Endodermal cell (in vitro differentiated cells): ENCODE data around the gene NOX5. TPM values are rescaled to one million over a fixed set of nuclear protein-coding genes. Genes with fewer than 3 reads are reported as not detected.

Source experiments
- DNase-seq: peaks from one replicate; pipeline ENCODE4 v3.0.0-alpha.2; 2017
- H3K27ac ChIP-seq: 2 replicates; pipeline ENCODE4 v1.5.1; 2013; ENCODE audit warnings: mild to moderate bottlenecking, low read depth, low read length, moderate library complexity
- H3K27me3 ChIP-seq: 2 replicates; pipeline ENCODE4 v1.6.1; 2013; ENCODE audit warnings: mild to moderate bottlenecking, low read length, moderate library complexity; ENCODE audit not compliant: insufficient read depth, control insufficient read depth, poor library complexity, severe bottlenecking
- H3K36me3 ChIP-seq: 2 replicates; pipeline ENCODE4 v1.7.0; 2013; ENCODE audit warnings: mild to moderate bottlenecking, low read length, moderate library complexity; ENCODE audit not compliant: control insufficient read depth, insufficient read depth
- H3K4me1 ChIP-seq: one replicate; pipeline ENCODE4 v1.7.0; 2013; ENCODE audit warnings: low read length; ENCODE audit not compliant: control insufficient read depth, insufficient read depth
- H3K4me3 ChIP-seq: 2 replicates; pipeline ENCODE4 v1.5.1; 2013; ENCODE audit warnings: mild to moderate bottlenecking, low read length, moderate library complexity
- H3K9ac ChIP-seq: 2 replicates; pipeline ENCODE4 v1.6.1; 2013; ENCODE audit warnings: mild to moderate bottlenecking, low read length, moderate library complexity; ENCODE audit not compliant: poor library complexity, severe bottlenecking; ENCODE audit errors: extremely low read depth
- H3K9me3 ChIP-seq: 2 replicates; pipeline ENCODE4 v1.6.1; 2013; ENCODE audit warnings: mild to moderate bottlenecking, low read length, moderate library complexity; ENCODE audit not compliant: control insufficient read depth
- H3K27ac Mint-ChIP-seq: 2 replicates; pipeline ENCODE4 v1.8.0; 2020; ENCODE audit warnings: mixed read lengths
- H3K27me3 Mint-ChIP-seq: 2 replicates; pipeline ENCODE4 v1.8.0; 2021; ENCODE audit warnings: mild to moderate bottlenecking, mixed read lengths; ENCODE audit not compliant: insufficient read depth
- H3K36me3 Mint-ChIP-seq: 2 replicates; pipeline ENCODE4 v1.8.0; 2020; ENCODE audit warnings: low read depth, mixed read lengths
- H3K4me1 Mint-ChIP-seq: 2 replicates; pipeline ENCODE4 v1.8.0; 2020; ENCODE audit warnings: mixed read lengths
- H3K4me3 Mint-ChIP-seq: 2 replicates; pipeline ENCODE4 v1.8.0; 2020; ENCODE audit warnings: mild to moderate bottlenecking, moderate library complexity, mixed read lengths
- H3K9me3 Mint-ChIP-seq: 2 replicates; pipeline ENCODE4 v1.8.0; 2020; ENCODE audit warnings: mild to moderate bottlenecking, mixed read lengths
- WGBS, 2 experiments: methylation state at CpG; one replicate each; pipeline versions ENCODE4 v1.1.5 to v1.1.7; 2013; ENCODE audit warnings: missing lambda C conversion rate in 2 of 2, mixed read lengths in 1 of 2; ENCODE audit not compliant: insufficient coverage in 1 of 2, insufficient read length in 1 of 2; 5-methylcytosine and 5-hydroxymethylcytosine counted together
- total RNA-seq, 2 donors: library from RNA; stranded (reverse); fragmentation: NEBNext Ultra II Directional in 1 of 2; extraction: Animal tissue kit (Norgen Biotek cat#: 25700) in 1 of 2; gene quantifications; 2 replicates in 1 of 2; 3 replicates in 1 of 2; pipeline ENCODE4 v1.2.1, GENCODE V29; 2021
- TF ChIP-seq, protein P1 (sequence below): fragments of 200-600 bp; sonication (generic); conservative IDR thresholded peaks from 2 replicates; pipeline ENCODE4 v1.5.0; 2021; ENCODE audit warnings: antibody characterized with exemption, mild to moderate bottlenecking

The NOX5 gene
- total RNA-seq, 2 donors from 2014 or later = not detected

- Histone ChIP-seq H3K9me3 (no peaks in the 10 kb centered on the region), H3K9ac (no peak overlapping the region), H3K27ac (no peak overlapping the region), H3K4me3 (no peak overlapping the region), H3K27me3 (no peaks in the 10 kb centered on the region), H3K4me1 (no peaks in the 10 kb centered on the region), H3K36me3 (no peaks in the 10 kb centered on the region)
- no peaks in the 10 kb centered on the region for H3K36me3 Mint-ChIP-seq
- no peak for DNase-seq
- TF ChIP-seq, protein P1, sequence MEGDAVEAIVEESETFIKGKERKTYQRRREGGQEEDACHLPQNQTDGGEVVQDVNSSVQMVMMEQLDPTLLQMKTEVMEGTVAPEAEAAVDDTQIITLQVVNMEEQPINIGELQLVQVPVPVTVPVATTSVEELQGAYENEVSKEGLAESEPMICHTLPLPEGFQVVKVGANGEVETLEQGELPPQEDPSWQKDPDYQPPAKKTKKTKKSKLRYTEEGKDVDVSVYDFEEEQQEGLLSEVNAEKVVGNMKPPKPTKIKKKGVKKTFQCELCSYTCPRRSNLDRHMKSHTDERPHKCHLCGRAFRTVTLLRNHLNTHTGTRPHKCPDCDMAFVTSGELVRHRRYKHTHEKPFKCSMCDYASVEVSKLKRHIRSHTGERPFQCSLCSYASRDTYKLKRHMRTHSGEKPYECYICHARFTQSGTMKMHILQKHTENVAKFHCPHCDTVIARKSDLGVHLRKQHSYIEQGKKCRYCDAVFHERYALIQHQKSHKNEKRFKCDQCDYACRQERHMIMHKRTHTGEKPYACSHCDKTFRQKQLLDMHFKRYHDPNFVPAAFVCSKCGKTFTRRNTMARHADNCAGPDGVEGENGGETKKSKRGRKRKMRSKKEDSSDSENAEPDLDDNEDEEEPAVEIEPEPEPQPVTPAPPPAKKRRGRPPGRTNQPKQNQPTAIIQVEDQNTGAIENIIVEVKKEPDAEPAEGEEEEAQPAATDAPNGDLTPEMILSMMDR = no peak
- H3K27me3 Mint-ChIP-seq = no peaks in the 10 kb centered on the region
- 96 to 97% methylated on average over 5 of the region's 5 CpGs for WGBS, 2 experiments
- H3K4me3 Mint-ChIP-seq = no peak overlapping the region
- no peaks in the 10 kb centered on the region for H3K4me1 Mint-ChIP-seq
- no peaks in the 10 kb centered on the region for H3K9me3 Mint-ChIP-seq
- no peak overlapping the region for H3K27ac Mint-ChIP-seq
These were observed 10.8 kb downstream of the NOX5 start for GRCh38 chr15:69025320-69025719.

DNA sequence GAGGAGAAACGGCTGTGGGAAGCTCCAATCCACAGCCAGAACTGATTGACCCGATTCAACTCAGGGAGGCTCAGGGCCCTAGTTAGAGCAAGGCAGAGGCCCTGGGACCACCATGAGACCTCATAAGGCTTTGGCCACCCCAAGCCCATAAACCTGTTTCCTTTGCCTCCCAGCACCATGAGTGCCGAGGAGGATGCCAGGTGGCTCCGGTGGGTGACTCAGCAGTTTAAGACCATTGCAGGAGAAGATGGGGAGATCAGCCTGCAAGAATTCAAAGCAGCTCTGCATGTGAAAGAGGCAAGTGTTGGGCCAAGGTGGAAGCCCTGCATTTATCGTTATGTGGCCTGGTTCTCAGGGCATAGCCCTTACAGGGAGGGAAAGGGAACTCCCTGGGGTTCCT is 11.9 kb downstream of the NOX5 start:
- Mint-ChIP-seq H3K4me1 (peaks cover 3% of the 10 kb centered on the region), H3K36me3 (no peaks in the 10 kb centered on the region), H3K9me3 (no peaks in the 10 kb centered on the region), H3K4me3 (no peak overlapping the region), H3K27me3 (peaks cover 5% of the 10 kb centered on the region), H3K27ac (no peak overlapping the region)
- Histone ChIP-seq H3K36me3 (no peaks in the 10 kb centered on the region), H3K4me1 (no peaks in the 10 kb centered on the region), H3K9me3 (no peaks in the 10 kb centered on the region), H3K27ac (no peak overlapping the region), H3K9ac (no peak overlapping the region), H3K27me3 (no peaks in the 10 kb centered on the region), H3K4me3 (no peak overlapping the region)
- WGBS, 2 experiments = 86 to 98% methylated on average over 3 to 5 of the region's 5 CpGs
- DNase-seq = no peak
- TF ChIP-seq, protein P1 = no peak

- Histone ChIP-seq H3K9me3 (no peaks in the 10 kb centered on the region), H3K36me3 (no peaks in the 10 kb centered on the region), H3K27me3 (peaks cover 13% of the 10 kb centered on the region), H3K4me1 (no peaks in the 10 kb centered on the region), H3K9ac (no peak overlapping the region), H3K27ac (no peak overlapping the region), H3K4me3 (no peak overlapping the region)
- Mint-ChIP-seq H3K4me3 (no peak overlapping the region), H3K27me3 (peaks cover 20% of the 10 kb centered on the region), H3K4me1 (peaks cover 3% of the 10 kb centered on the region), H3K27ac (no peak overlapping the region), H3K36me3 (no peaks in the 10 kb centered on the region), H3K9me3 (no peaks in the 10 kb centered on the region)
- no peak for DNase-seq
- TF ChIP-seq, protein P1 = no peak
- WGBS, 2 experiments = 88 to 94% methylated on average over 7 to 9 of the region's 9 CpGs
These were observed 13.6 kb downstream of the NOX5 start for GRCh38 chr15:69027976-69028518.
